HL-60 (cell line): ENCODE data around the gene CIT.

Source experiments
- POLR2AphosphoS5 ChIP-seq: IDR thresholded peaks from 2 replicates; pipeline ENCODE4 v1.6.1; 2012; ENCODE audit warnings: low read depth
- TF ChIP-seq, protein P1 (sequence below): IDR thresholded peaks from one replicate; pipeline ENCODE4 v1.5.1; 2011; ENCODE audit warnings: low read length, control low read depth, inconsistent platforms; ENCODE audit not compliant: insufficient read depth

DNA sequence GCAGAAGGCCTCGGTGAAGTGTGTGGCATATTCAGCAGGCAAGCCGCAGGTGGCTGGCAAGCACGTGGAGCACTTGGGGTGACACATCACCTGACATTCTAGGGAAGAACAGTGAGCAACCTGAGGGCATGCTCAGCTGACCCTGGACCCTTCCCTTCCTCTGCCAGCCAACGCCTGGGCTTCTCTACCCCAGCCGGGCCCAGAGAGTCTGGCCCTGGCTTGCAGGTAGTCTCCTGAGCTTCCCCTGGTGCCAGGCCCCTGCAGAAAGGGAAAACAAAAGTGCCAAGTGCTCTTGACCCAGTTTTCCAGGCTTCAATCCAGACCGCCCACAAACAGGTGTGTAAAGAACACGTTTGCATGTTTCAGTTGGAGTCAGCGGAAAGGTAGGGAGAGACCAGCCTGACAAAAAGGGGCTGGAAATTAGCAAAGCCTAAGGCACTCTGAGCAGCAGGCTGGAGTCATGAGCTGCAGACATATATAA, 163.5 kb downstream of the CIT start:
- no peak for TF ChIP-seq POLR2AphosphoS5
- TF ChIP-seq, protein P1, sequence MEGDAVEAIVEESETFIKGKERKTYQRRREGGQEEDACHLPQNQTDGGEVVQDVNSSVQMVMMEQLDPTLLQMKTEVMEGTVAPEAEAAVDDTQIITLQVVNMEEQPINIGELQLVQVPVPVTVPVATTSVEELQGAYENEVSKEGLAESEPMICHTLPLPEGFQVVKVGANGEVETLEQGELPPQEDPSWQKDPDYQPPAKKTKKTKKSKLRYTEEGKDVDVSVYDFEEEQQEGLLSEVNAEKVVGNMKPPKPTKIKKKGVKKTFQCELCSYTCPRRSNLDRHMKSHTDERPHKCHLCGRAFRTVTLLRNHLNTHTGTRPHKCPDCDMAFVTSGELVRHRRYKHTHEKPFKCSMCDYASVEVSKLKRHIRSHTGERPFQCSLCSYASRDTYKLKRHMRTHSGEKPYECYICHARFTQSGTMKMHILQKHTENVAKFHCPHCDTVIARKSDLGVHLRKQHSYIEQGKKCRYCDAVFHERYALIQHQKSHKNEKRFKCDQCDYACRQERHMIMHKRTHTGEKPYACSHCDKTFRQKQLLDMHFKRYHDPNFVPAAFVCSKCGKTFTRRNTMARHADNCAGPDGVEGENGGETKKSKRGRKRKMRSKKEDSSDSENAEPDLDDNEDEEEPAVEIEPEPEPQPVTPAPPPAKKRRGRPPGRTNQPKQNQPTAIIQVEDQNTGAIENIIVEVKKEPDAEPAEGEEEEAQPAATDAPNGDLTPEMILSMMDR = no peak
